ENCODE data around the gene GSK3A.

The GSK3A gene

GRCh38 chr19:42284591-42285341 lies 42.4 kb upstream of the GSK3A start:
- Histone ChIP-seq H3K79me2 (ENCODE audit: insufficient read depth, low read length) (peaks cover 29% of the 10 kb centered on the region), H3K36me3 (ENCODE audit: insufficient read depth, low read length) (peaks cover 29% of the 10 kb centered on the region; the same call in 1 of the 2 replicates), H3K9ac (ENCODE audit: low read depth, low read length, poor library complexity, severe bottlenecking) (peak overlapping the region; percentile 76), H3K9me3 (ENCODE audit: insufficient read depth, low read depth, low read length) (no peaks in the 10 kb centered on the region), H3K9me2 (replicated peaks; ENCODE audit: low read depth, low read length) (no peaks in the 10 kb centered on the region), H3K4me1 (ENCODE audit: insufficient read depth, low read length, poor library complexity, severe bottlenecking) (peaks cover 39% of the 10 kb centered on the region), H3K27me3 (ENCODE audit: insufficient read depth, low read length, poor library complexity, severe bottlenecking) (no peaks in the 10 kb centered on the region), H3K4me2 (ENCODE audit: low read depth, low read length, poor library complexity, severe bottlenecking) (peak overlapping the region; percentile 83), H2AFZ (ENCODE audit: low read length) (no peak overlapping the region), H3F3A (ENCODE audit: low read depth) (peaks cover 5% of the 10 kb centered on the region; the same call in 1 of the 2 replicates), H4K20me1 (ENCODE audit: insufficient read depth, low read length, poor library complexity, severe bottlenecking) (peaks cover 23% of the 10 kb centered on the region), H3K4me3 (ENCODE audit: low read length, poor library complexity, severe bottlenecking) (peak overlapping the region; percentile 87)
- TF ChIP-seq CTCF (conservative IDR thresholded peaks at IDR 0.05; ENCODE audit: low read length) = no peak
- no peak for TF ChIP-seq EZH2phosphoT487 (IDR thresholded peaks at IDR 0.05; ENCODE audit: borderline replicate concordance)

DNA sequence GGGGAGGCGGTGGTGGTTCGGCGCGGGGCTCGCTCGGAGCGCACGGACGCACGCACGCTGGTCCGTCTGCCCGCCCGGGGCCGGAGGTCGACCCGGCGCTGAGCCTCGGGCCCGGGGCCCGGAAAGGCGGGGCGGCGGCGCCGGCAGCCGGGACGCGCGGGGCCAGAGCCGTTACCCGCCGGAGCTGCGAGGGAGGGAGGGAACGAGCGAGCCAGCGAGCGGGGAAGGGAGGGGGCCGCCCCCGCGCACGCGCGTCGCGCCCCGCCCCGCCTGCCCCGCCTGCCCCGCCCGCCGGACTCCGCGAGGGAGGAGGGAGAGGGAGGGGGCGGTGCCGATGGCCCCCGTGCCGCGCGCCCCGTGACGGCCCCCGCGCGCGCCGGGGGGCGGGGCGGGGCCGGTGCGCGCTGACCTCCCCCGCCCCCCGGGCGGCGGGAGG lies 41.7 kb upstream of the GSK3A start:
- peaks cover 45% of the 10 kb centered on the region for H3K4me1 ChIP-seq (ENCODE audit: insufficient read depth, low read length, poor library complexity, severe bottlenecking)
- no peak overlapping the region for H2AFZ ChIP-seq (ENCODE audit: low read length)
- H3K9ac ChIP-seq (ENCODE audit: low read depth, low read length, poor library complexity, severe bottlenecking) = no peak overlapping the region
- H3K9me3 ChIP-seq (ENCODE audit: insufficient read depth, low read depth, low read length) = no peaks in the 10 kb centered on the region
- H3K4me3 ChIP-seq (ENCODE audit: low read length, poor library complexity, severe bottlenecking) = peak overlapping the region; percentile 67
- peaks cover 23% of the 10 kb centered on the region for H4K20me1 ChIP-seq (ENCODE audit: insufficient read depth, low read length, poor library complexity, severe bottlenecking)
- H3K9me2 ChIP-seq (replicated peaks; ENCODE audit: low read depth, low read length) = no peaks in the 10 kb centered on the region
- H3K4me2 ChIP-seq (ENCODE audit: low read depth, low read length, poor library complexity, severe bottlenecking) = no peak overlapping the region
- TF ChIP-seq CTCF (conservative IDR thresholded peaks at IDR 0.05; ENCODE audit: low read length) = no peak
- TF ChIP-seq EZH2phosphoT487 (IDR thresholded peaks at IDR 0.05; ENCODE audit: borderline replicate concordance) = no peak
- H3K27me3 ChIP-seq (ENCODE audit: insufficient read depth, low read length, poor library complexity, severe bottlenecking) = no peaks in the 10 kb centered on the region
- peaks cover 22% of the 10 kb centered on the region; the same call in 1 of the 2 replicates for H3K36me3 ChIP-seq (ENCODE audit: insufficient read depth, low read length)
- H3F3A ChIP-seq (ENCODE audit: low read depth) = peaks cover 5% of the 10 kb centered on the region; the same call in 1 of the 2 replicates
- peaks cover 29% of the 10 kb centered on the region for H3K79me2 ChIP-seq (ENCODE audit: insufficient read depth, low read length)

DNA sequence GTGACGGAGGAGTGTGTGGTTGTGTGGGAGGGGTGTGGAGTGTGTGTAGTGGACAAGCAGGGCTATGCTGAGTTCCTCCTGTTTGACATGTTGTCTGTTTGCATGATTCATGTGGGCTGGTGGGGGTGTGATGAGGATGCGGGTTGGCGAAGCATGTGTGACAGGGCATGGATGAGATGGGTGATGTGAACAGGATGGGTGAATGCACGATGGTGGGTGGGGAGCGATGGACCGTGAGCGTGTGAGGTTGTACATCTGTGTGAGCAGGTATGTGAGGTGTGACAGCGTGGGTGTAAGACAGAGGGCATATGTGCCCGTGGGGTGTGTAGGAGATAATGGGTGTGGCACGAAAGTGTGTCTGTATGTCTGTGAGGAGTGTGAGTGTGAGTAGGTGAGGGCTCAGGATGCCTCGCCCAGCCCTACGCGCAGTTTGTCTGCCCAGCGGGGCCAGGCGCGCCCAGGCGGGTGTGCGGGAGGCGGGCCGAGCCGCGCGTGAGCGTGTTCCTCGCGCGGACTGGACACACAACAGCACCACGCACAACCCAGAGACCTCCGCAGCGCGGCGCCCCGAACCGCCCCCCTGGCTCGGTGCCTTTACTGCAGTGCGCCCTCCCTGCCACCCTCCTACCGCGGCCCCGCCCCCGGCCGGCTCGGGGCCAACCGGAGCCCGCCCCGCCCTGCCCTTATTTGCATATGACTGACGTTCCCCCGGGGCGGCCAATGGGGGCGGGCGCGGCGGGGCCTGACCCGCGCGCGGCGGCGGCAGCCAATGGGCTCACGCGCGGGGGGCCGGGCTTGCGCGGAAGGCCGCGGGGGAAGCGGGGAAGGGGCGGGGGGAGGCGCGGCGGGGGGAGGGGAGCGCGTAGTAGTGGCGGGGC lies 41.0 kb upstream of the GSK3A start:
- H2AFZ ChIP-seq (ENCODE audit: low read length) = no peak overlapping the region
- peaks cover 35% of the 10 kb centered on the region for H3K79me2 ChIP-seq (ENCODE audit: insufficient read depth, low read length)
- peaks cover 52% of the 10 kb centered on the region for H3K4me1 ChIP-seq (ENCODE audit: insufficient read depth, low read length, poor library complexity, severe bottlenecking)

More for the DNA sequence above, 41.0 kb upstream of the GSK3A start:
- no peaks in the 10 kb centered on the region for H3K9me2 ChIP-seq (replicated peaks; ENCODE audit: low read depth, low read length)
- peak overlapping the region; percentile 76 for H3K9ac ChIP-seq (ENCODE audit: low read depth, low read length, poor library complexity, severe bottlenecking)
- H3F3A ChIP-seq (ENCODE audit: low read depth) = peaks cover 5% of the 10 kb centered on the region; the same call in 1 of the 2 replicates
- H4K20me1 ChIP-seq (ENCODE audit: insufficient read depth, low read length, poor library complexity, severe bottlenecking) = peaks cover 22% of the 10 kb centered on the region
- H3K9me3 ChIP-seq (ENCODE audit: insufficient read depth, low read depth, low read length) = no peaks in the 10 kb centered on the region
- TF ChIP-seq EZH2phosphoT487 (IDR thresholded peaks at IDR 0.05; ENCODE audit: borderline replicate concordance) (no peak), CTCF (conservative IDR thresholded peaks at IDR 0.05; ENCODE audit: low read length) (no peak)
- peak overlapping the region; percentile 87 for H3K4me2 ChIP-seq (ENCODE audit: low read depth, low read length, poor library complexity, severe bottlenecking)
- peaks cover 16% of the 10 kb centered on the region; the same call in 1 of the 2 replicates for H3K36me3 ChIP-seq (ENCODE audit: insufficient read depth, low read length)
- H3K4me3 ChIP-seq (ENCODE audit: low read length, poor library complexity, severe bottlenecking) = peak overlapping the region; percentile 75
- H3K27me3 ChIP-seq (ENCODE audit: insufficient read depth, low read length, poor library complexity, severe bottlenecking) = no peaks in the 10 kb centered on the region
